C4-2B (cell line): ENCODE measurements around the gene MTUS2.

Source experiments
- ZFX ChIP-seq: fragments of 450-650 bp; IDR thresholded peaks from 2 replicates; pipeline ENCODE4 v1.6.1; 2017
- TF ChIP-seq, protein P1 (sequence below): fragments of 450-650 bp; conservative IDR thresholded peaks from 2 replicates; pipeline ENCODE4 v1.5.1; 2017; ENCODE audit warnings: mild to moderate bottlenecking

DNA sequence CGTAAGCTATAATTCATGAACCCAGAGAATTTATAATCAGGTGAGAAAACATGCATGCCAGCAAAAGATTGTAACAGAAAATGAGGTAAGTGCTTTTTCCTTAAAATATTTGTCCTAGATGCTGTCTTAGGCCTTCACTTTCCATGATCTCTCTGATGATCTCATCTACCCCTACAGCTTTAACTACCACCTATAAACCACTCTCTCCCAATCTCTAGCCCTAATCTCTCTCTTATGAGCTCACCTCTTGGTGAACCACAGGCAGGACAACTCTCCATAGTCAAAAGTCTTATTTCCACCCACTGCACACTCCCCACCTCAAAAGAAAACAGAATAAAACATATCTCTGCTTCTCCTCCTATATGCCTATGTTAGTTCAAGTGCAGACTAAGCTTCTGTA, 638.3 kb downstream of the MTUS2 start:
- TF ChIP-seq, protein P1, sequence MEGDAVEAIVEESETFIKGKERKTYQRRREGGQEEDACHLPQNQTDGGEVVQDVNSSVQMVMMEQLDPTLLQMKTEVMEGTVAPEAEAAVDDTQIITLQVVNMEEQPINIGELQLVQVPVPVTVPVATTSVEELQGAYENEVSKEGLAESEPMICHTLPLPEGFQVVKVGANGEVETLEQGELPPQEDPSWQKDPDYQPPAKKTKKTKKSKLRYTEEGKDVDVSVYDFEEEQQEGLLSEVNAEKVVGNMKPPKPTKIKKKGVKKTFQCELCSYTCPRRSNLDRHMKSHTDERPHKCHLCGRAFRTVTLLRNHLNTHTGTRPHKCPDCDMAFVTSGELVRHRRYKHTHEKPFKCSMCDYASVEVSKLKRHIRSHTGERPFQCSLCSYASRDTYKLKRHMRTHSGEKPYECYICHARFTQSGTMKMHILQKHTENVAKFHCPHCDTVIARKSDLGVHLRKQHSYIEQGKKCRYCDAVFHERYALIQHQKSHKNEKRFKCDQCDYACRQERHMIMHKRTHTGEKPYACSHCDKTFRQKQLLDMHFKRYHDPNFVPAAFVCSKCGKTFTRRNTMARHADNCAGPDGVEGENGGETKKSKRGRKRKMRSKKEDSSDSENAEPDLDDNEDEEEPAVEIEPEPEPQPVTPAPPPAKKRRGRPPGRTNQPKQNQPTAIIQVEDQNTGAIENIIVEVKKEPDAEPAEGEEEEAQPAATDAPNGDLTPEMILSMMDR: no peak
- TF ChIP-seq ZFX: no peak
